ENCODE data around the gene ITPRIPL2.

ITPRIPL2 gene

GRCh38 chr16:19138601-19139000, 24.8 kb downstream of the ITPRIPL2 start:
- Histone ChIP-seq H2AFZ (ENCODE audit: low read length) (no peak overlapping the region), H3K27me3 (ENCODE audit: insufficient read depth, low read length, poor library complexity, severe bottlenecking) (no peaks in the 10 kb centered on the region), H3K4me2 (ENCODE audit: low read depth, low read length, poor library complexity, severe bottlenecking) (no peak overlapping the region), H3K9me3 (ENCODE audit: insufficient read depth, low read depth, low read length) (no peaks in the 10 kb centered on the region), H3K36me3 (ENCODE audit: insufficient read depth, low read length) (no peaks in the 10 kb centered on the region), H3K4me1 (ENCODE audit: insufficient read depth, low read length, poor library complexity, severe bottlenecking) (no peaks in the 10 kb centered on the region), H3K9me2 (replicated peaks; ENCODE audit: low read depth, low read length) (no peaks in the 10 kb centered on the region), H4K20me1 (ENCODE audit: insufficient read depth, low read length, poor library complexity, severe bottlenecking) (no peaks in the 10 kb centered on the region), H3F3A (ENCODE audit: low read depth) (no peaks in the 10 kb centered on the region), H3K4me3 (ENCODE audit: low read length, poor library complexity, severe bottlenecking) (no peak overlapping the region), H3K79me2 (ENCODE audit: insufficient read depth, low read length) (no peaks in the 10 kb centered on the region), H3K9ac (ENCODE audit: low read depth, low read length, poor library complexity, severe bottlenecking) (no peak overlapping the region)
- TF ChIP-seq CTCF (conservative IDR thresholded peaks at IDR 0.05; ENCODE audit: low read length) = no peak
- no peak for TF ChIP-seq EZH2phosphoT487 (IDR thresholded peaks at IDR 0.05; ENCODE audit: borderline replicate concordance)

GRCh38 chr16:19139436-19140091, 25.8 kb downstream of the ITPRIPL2 start:
- H3K9me3 ChIP-seq (ENCODE audit: insufficient read depth, low read depth, low read length) = no peaks in the 10 kb centered on the region
- H3K4me1 ChIP-seq (ENCODE audit: insufficient read depth, low read length, poor library complexity, severe bottlenecking) = no peaks in the 10 kb centered on the region
- no peaks in the 10 kb centered on the region for H3K79me2 ChIP-seq (ENCODE audit: insufficient read depth, low read length)
- H3K9ac ChIP-seq (ENCODE audit: low read depth, low read length, poor library complexity, severe bottlenecking) = no peak overlapping the region
- TF ChIP-seq EZH2phosphoT487 (IDR thresholded peaks at IDR 0.05; ENCODE audit: borderline replicate concordance) (no peak), CTCF (conservative IDR thresholded peaks at IDR 0.05; ENCODE audit: low read length) (no peak)
- H3K9me2 ChIP-seq (replicated peaks; ENCODE audit: low read depth, low read length) = no peaks in the 10 kb centered on the region
- H3F3A ChIP-seq (ENCODE audit: low read depth) = no peaks in the 10 kb centered on the region
- no peak overlapping the region for H3K4me3 ChIP-seq (ENCODE audit: low read length, poor library complexity, severe bottlenecking)
- no peak overlapping the region for H3K4me2 ChIP-seq (ENCODE audit: low read depth, low read length, poor library complexity, severe bottlenecking)
- no peak overlapping the region for H2AFZ ChIP-seq (ENCODE audit: low read length)
- no peaks in the 10 kb centered on the region for H3K36me3 ChIP-seq (ENCODE audit: insufficient read depth, low read length)
- H3K27me3 ChIP-seq (ENCODE audit: insufficient read depth, low read length, poor library complexity, severe bottlenecking) = no peaks in the 10 kb centered on the region
- H4K20me1 ChIP-seq (ENCODE audit: insufficient read depth, low read length, poor library complexity, severe bottlenecking) = no peaks in the 10 kb centered on the region

- Histone ChIP-seq H3K9ac (ENCODE audit: low read depth, low read length, poor library complexity, severe bottlenecking) (no peak overlapping the region), H2AFZ (ENCODE audit: low read length) (no peak overlapping the region), H3K79me2 (ENCODE audit: insufficient read depth, low read length) (no peaks in the 10 kb centered on the region), H3F3A (ENCODE audit: low read depth) (no peaks in the 10 kb centered on the region), H3K4me1 (ENCODE audit: insufficient read depth, low read length, poor library complexity, severe bottlenecking) (no peaks in the 10 kb centered on the region), H3K27me3 (ENCODE audit: insufficient read depth, low read length, poor library complexity, severe bottlenecking) (no peaks in the 10 kb centered on the region), H3K4me3 (ENCODE audit: low read length, poor library complexity, severe bottlenecking) (no peak overlapping the region), H3K4me2 (ENCODE audit: low read depth, low read length, poor library complexity, severe bottlenecking) (no peak overlapping the region), H3K9me2 (replicated peaks; ENCODE audit: low read depth, low read length) (no peaks in the 10 kb centered on the region), H3K36me3 (ENCODE audit: insufficient read depth, low read length) (no peaks in the 10 kb centered on the region), H3K9me3 (ENCODE audit: insufficient read depth, low read depth, low read length) (no peaks in the 10 kb centered on the region), H4K20me1 (ENCODE audit: insufficient read depth, low read length, poor library complexity, severe bottlenecking) (no peaks in the 10 kb centered on the region)
- TF ChIP-seq CTCF (conservative IDR thresholded peaks at IDR 0.05; ENCODE audit: low read length) (no peak), EZH2phosphoT487 (IDR thresholded peaks at IDR 0.05; ENCODE audit: borderline replicate concordance) (no peak)
Observed at GRCh38 chr16:19140396-19140795, 26.6 kb downstream of the ITPRIPL2 start.

All from Loucy (cell line).